Activated CD4-positive, alpha-beta T cell treated with anti-CD3 and anti-CD28 coated beads, Interleukin-2, Interleukin-4, amounts not matched to agents 100 ng/mL and 50 ng/mL, durations not matched to agents 16 hours and 8 hours (primary cell): ENCODE results near the gene ZNF451.

Experiments used
- DNase-seq: peaks from one replicate; pipeline ENCODE4 v3.0.0-alpha.2; 2020; ENCODE audit warnings: low spot score

The ZNF451 gene

DNA sequence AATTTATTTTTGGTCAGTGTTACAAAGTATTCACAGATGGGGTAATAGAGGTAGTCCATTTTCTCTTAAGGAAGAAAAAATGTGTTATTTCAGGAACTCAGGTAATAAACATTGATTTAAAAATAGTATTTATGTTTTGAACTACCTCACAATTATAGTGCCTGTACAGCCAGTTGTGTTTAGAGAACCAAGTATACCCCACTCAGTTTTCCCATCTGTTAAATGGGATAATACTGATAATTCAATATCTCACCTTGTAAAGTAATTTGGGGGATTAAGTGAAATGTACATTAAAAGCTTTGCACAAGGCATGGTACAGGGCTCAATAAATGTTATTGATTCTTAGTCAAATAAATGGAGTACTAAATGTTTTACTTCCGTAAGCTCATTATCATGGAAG lies 4.7 kb downstream of the ZNF451 start:
- no peak for DNase-seq

DNA sequence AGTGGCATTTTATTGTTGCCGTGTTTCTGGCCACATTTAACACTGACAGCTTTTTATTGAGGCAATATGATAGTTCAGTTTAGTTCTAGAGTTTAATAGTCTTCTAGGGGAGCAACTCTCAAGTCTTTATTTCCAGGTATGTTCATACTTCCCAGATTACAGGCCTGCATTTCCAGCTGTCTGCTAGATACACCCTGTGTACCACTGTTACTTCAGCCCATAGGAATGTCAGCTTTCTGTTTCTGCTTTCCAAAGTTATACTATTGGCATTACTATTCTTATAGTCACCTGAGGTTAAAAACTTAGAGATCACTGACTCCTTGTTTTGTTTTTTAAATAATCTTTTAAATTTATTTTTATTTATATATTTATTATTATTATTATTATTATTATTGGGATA lies 7.6 kb downstream of the ZNF451 start:
- no peak for DNase-seq

DNA sequence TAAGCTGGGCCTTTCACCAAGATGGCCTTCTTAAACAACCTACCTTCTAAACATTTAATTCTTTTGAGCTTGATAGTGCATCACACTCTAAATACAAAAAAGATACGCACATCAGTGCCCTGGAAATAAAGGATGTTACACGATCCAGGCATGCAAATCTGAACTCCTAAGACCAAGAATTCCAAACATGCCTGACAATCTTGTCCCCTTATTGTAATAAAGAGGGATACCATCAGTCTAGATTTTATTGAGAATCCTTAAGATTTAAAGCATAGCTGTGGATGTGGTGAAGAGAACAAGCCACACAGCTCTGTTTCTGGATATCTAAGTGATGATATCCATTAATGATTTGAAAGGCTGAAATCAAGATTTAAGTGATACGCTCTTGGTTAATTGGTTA lies 13.0 kb downstream of the ZNF451 start:
- DNase-seq, result no peak

DNA sequence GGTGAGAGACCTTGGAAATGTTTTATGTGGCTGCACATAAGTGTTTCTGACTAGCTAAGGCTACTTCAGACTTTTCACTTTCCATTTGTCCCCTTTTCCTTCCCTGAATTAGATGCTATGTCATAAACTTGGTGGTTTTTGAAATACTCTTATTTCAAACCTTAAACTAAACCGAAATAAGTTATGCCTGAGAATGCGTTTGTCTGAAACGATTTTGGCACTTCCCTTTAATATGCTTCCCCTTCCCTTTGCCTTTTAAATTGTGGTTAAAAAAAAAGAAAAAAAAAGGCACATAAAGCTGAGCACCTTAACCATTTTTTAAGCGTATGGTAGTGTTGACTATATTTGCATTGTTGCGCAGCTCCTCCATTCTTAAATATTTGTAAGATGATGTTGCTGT lies 14.3 kb downstream of the ZNF451 start:
- DNase-seq, result no peak

DNA sequence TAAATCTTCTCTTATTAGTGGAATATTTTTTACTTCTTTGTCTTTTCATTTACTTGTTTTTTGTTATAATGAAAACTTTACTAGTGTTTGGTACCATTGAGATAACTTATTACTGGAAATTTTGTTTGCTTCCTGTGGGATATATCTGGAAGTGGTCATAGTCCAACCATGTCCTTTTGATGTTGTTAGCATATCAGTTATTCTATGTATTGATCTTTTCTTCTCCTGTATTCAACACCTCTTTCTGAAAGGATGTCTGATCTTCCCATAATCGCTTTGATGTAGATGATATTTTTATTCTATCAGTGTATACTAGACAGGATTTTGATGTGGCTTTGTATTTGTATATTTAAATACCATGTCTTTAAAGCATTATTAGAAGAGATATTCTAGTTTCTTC lies 17.0 kb downstream of the ZNF451 start:
- no peak for DNase-seq

DNA sequence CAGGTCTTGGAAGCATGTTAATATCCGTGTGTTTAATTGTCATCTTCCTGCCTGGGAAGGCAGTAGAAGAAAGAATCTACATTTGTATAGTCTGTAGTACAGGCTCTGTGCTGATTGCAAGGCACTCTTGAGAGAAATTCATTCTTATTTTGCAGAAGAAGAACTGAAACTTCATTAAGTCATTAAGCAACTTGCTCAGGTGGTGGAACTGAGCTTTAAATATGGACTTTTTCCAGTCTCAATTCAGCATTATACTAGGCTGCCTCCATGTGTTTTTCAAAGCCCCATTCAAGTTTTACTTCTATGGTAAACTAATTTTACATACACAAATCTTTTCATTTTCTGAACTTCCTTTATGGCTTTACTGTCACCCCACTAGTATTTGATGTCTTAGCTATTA lies 18.7 kb downstream of the ZNF451 start:
- DNase-seq, result no peak

GRCh38 chr6:57109880-57110279 lies 19.9 kb downstream of the ZNF451 start:
- no peak for DNase-seq

GRCh38 chr6:57113105-57113504 lies 23.1 kb downstream of the ZNF451 start:
- no peak for DNase-seq

- no peak for DNase-seq
These were observed 26.8 kb downstream of the ZNF451 start for GRCh38 chr6:57116776-57117175.

GRCh38 chr6:57117796-57118195 lies 27.8 kb downstream of the ZNF451 start:
- DNase-seq, result no peak

DNA sequence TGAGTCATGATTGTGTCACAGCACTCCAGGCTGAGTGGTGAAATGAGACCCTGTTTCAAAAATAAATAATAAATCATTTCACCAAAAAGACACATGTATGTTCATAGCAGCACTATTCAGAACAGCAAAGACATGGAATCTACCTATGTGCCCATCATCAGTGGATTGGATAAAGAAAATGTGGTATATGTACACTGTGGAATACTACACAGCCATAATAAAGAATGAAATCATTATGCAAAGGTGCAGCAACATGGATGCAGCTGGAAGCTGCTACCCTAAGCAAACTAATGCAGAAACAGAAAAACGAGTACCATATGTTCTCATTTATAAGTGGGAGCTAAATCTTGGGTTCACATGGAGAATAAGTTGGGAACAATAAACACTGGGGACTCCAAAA lies 33.1 kb downstream of the ZNF451 start:
- no peak for DNase-seq

GRCh38 chr6:57127763-57128162 lies 37.8 kb downstream of the ZNF451 start:
- DNase-seq, result no peak

DNA sequence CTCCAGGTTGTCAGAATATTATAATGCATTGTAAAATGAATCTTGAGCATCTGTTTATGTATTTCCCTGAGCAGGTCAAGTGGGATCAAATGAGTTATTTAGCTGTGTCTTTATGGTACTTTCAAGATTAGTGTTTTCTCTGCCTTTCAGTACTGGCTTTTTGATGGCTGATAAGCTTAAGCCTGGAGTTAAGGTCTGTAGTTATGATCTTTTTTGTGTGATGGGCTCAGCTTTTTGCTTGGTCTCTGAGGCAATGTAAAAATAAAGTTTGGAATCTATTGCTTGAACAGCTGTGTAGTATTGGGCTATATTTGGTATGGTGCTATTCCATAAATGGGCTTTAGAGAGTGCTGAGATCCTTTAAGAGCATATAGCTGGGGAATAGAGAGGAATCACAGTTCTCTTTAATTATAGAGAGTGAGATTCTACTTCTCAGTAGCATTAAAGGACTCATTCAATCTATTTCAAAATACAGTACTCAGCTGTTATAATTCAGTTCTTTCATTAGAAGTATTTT lies 40.7 kb downstream of the ZNF451 start:
- peak; percentile 19 for DNase-seq

DNA sequence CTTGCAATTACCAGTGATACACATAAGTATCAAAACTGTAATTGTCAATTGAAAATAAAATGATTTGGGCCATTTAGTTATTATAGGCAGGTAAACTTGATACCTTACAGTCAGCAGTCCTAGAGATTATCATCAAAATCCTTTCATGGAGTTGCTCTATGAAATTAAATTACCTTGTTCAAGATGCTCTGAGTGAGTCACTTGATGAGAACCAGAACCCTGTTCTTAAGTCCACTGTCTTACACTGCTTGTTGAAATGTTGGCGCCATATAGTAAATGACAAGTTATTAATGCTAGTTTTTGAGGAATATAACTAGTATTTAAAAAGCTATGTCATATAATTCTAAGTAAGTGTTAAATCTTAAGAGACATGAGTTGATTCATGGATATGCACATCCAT lies 45.0 kb downstream of the ZNF451 start:
- DNase-seq, result no peak

DNA sequence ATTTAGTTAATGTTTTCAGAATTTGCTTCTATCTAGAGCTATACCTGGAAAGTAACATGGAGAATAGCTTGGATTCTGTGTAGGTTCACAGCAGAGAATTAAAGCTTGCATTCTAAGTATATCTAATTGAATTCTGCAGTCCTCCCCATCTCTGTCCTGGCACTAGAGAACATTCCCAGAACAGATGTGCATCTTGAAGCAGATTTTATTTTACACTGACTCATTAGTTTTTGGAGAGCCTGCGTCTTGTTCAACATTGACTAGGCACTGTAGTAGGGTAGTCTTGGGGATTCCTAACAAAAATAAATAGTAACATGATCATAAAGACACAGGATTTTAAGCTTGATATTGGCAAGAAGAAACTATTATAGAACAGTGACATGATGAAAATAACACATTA lies 45.9 kb downstream of the ZNF451 start:
- DNase-seq, result no peak

DNA sequence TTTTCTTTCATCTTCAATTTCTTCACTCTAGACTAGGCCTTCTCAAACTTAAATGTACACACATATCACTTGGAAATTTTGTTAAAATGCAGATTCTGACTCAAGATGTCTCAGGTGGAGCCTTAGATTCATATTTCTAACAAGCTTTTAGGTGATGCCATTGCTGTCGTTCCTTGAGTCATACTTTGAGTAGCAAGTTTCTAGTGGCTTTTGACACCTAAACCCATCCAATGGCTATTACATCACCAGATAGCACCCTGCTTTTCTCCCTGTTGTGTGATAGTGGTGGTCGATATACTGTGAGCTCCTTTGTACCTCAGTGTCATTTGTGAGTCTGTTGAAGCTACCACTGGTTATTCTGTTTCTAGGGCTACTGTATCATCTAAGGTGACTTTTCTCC lies 47.4 kb downstream of the ZNF451 start:
- peak; percentile 71 for DNase-seq

GRCh38 chr6:57138026-57138425 lies 48.0 kb downstream of the ZNF451 start:
- DNase-seq, result no peak

DNA sequence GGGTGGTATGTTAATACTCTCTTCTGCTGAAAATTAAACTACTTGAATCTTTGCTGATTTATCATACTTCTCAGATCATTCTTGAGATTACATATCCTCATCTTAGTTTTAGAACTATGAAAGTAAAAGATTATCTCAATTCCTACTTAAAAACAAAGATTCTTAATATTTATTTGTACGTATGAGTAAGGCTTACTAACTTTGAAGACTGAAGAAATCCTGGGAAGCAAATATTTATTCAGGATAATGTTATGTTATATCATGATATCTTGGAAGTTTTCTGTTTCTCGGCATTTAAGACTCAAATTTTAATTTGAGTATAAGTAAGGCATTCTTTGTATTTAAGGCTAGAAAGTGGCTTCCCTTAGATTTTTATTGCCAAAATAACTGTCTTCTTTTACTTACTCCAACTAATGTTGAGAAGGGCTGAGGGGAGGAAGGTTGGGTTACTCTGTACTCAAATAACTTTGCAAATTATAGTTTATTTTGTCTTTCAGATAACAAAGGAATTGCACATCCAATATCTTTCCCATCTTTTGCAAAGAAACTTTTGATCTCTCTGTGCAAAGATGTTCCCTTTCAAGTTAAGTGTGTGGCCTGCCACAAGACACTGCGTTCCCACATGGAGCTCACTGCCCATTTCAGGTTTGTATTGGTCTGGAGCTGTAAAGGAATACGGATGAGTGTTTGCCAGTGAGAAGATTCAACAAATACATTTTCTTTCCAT lies 51.6 kb downstream of the ZNF451 start:
- no peak for DNase-seq

DNA sequence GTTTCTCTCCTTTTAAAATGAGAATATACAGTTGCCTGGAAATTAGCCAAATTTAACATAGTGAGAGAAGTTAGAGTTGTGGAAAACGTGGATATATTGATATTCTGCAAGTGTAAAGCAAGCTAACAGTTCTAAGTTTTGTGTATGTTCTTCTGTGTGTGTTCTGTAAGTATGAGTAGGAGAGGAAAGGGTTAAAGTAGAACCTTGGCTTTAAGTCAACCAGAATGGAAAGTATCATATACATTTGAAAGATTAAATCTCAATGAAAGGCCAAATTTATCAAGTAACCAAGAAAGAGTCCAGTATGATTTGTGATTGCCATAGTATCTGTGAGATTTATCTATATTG lies 52.2 kb downstream of the ZNF451 start:
- DNase-seq, result no peak

GRCh38 chr6:57143690-57144089 lies 53.7 kb downstream of the ZNF451 start:
- no peak for DNase-seq

DNA sequence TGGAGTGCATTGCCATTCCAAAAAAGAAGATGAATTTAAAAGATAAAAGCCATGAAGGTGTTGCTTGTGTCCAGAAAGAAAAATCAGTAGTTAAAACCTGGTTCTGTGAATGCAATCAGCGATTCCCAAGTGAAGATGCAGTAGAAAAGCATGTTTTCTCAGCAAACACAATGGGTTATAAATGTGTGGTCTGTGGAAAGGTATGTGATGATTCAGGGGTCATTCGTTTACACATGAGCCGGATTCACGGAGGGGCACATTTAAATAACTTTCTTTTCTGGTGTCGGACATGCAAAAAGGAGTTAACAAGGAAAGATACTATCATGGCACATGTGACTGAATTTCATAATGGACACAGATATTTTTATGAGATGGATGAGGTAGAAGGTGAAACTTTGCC lies 57.4 kb downstream of the ZNF451 start:
- DNase-seq, result no peak

GRCh38 chr6:57147955-57148858 lies 58.2 kb downstream of the ZNF451 start:
- peak; percentile 78 for DNase-seq

- DNase-seq, result no peak
These were observed 68.7 kb downstream of the ZNF451 start for GRCh38 chr6:57158658-57159057.
